BLaER1 (cell line): ENCODE measurements around the gene NEUROD2.
A peak's percentile ranks its signal among the peaks of the same experiment; 100 is the strongest.

Experiments
- H3K27ac ChIP-seq: shearing (Covaris generic); formaldehyde crosslinking; 2 replicates; pipeline ENCODE4 v1.8.1; 2022
- H3K27me3 ChIP-seq: shearing (Covaris generic); formaldehyde crosslinking; 2 replicates; pipeline ENCODE4 v1.8.1; 2022
- H3K36me3 ChIP-seq: shearing (Covaris generic); formaldehyde crosslinking; 2 replicates; pipeline ENCODE4 v1.8.1; 2022
- H3K4me1 ChIP-seq: shearing (Covaris generic); formaldehyde crosslinking; 2 replicates; pipeline ENCODE4 v1.8.1; 2022
- H3K4me2 ChIP-seq: shearing (Covaris generic); formaldehyde crosslinking; 2 replicates; pipeline ENCODE4 v1.8.1; 2022
- H3K4me3 ChIP-seq: shearing (Covaris generic); formaldehyde crosslinking; 2 replicates; pipeline ENCODE4 v1.8.1; 2022
- H3K9ac ChIP-seq: shearing (Covaris generic); formaldehyde crosslinking; 2 replicates; pipeline ENCODE4 v1.8.1; 2022
- H3K9me3 ChIP-seq: shearing (Covaris generic); formaldehyde crosslinking; 2 replicates; pipeline ENCODE4 v1.8.1; 2022
- H4K20me1 ChIP-seq: shearing (Covaris generic); formaldehyde crosslinking; 2 replicates; pipeline ENCODE4 v1.8.1; 2022
- Cebpa-rat ChIP-seq: shearing (Covaris generic); IDR thresholded peaks from 2 replicates; pipeline ENCODE4 v1.8.1; 2022

Gene NEUROD2

DNA sequence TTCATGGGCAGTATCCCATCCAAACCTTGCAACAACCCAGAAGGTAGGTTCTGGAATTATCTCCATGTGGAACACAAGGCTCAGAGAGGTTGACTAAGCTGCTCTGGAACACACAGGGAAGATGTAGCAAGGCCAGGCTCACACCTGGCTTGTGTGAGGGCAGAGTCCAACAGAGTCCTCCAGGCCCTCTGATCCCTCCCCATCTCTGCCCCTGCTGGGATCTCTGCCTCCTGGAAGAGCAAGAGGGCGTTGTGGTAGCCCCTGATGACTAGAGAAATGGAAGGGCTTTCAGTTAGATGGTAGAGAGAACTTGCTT lies 12.0 kb upstream of the NEUROD2 start:
- H3K4me2 ChIP-seq = peak overlapping the region; percentile 94

DNA sequence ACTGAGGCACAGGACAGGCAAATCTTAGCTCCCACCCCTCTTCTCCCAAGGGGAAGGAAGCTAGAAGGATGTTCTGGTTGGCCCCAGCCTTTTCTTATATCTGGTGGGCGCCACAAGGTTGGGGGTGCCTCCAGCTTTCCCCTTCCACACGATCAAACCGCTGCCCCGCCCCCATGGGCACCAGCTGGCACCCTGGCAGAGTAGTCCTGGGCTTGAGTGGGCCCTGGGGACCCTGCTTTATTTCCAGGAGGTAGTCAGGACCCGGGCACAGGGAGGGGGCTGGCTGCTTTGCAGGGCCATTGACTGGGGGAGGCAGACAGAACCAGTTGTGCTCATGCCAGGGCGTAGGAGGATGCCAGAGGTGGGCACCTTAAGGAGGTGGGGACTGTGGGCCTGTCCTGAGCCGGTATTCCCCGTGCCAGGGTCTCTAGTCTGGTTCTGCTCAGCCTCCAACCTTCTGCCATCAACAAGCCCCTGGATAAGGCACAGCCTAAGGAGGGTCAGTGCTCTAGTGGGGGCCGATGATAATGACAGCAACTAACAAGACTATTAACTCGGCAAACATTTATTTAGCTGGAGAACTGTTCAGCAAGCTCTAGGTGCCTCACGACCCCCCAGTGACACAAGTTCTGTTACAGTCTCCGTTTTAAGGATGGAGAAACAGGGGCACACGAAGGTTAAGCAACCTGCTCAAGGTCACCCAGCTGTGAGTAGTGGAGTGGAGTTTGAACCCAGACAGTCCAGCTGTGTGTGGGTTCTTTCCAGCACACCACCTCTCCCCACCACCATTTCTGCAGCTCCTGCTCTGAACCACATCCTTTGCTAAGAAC lies 11.5 kb upstream of the NEUROD2 start:
- Histone ChIP-seq H4K20me1 (no peaks in the 10 kb centered on the region), H3K9me3 (no peaks in the 10 kb centered on the region), H3K4me1 (peaks cover 54% of the 10 kb centered on the region), H3K27ac (peak overlapping the region; percentile 67), H3K27me3 (no peaks in the 10 kb centered on the region), H3K36me3 (no peaks in the 10 kb centered on the region), H3K9ac (peak overlapping the region; percentile 79), H3K4me3 (peak overlapping the region; percentile 68), H3K4me2 (peak overlapping the region; percentile 94)
- TF ChIP-seq Cebpa-rat = no peak

More for the DNA sequence above, 12.0 kb upstream of the NEUROD2 start:
- H3K9ac ChIP-seq = no peak overlapping the region; the same call in 1 of the 2 replicates
- H3K36me3 ChIP-seq = no peaks in the 10 kb centered on the region
- no peak overlapping the region for H3K4me3 ChIP-seq
- no peak overlapping the region for H3K27ac ChIP-seq
- no peaks in the 10 kb centered on the region for H4K20me1 ChIP-seq
- peaks cover 54% of the 10 kb centered on the region for H3K4me1 ChIP-seq
- H3K9me3 ChIP-seq = no peaks in the 10 kb centered on the region
- no peak for TF ChIP-seq Cebpa-rat
- H3K27me3 ChIP-seq = peaks cover 1% of the 10 kb centered on the region; the same call in 1 of the 2 replicates

DNA sequence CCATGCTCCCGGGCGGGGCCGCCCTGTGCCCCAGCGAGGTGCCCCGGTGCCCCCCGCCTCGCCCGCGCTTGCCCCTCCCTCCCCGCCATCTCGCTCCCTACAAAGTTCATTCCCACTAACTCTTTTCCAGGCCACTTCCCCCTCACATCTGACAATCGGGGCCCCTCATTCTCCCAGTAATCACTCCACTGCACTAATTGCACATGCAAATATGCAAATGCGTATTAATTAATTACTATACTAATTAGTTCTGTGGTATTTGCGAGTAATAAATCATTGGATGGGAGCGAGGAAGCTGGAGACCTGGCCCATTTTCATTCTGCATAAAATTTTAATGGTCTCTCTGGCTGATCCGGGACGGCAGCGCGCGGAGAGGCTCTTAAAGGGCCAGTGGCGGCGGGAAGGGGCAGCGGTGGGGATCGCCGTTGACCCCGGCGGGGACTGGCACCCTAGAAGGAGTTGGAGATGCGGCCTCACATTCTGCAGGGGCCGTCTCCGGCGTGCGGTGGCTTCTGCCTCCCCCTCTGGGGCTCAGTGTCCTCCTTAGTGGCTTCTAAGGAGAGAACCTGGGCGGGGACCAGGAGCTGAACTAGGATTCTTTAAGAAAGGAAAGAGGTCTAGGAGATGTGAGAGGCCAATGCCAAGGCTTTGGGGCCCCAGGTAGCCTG lies 10.7 kb upstream of the NEUROD2 start:
- Histone ChIP-seq H3K27ac (peak overlapping the region; percentile 67), H3K36me3 (no peaks in the 10 kb centered on the region), H3K9me3 (no peaks in the 10 kb centered on the region), H3K27me3 (no peaks in the 10 kb centered on the region), H4K20me1 (no peaks in the 10 kb centered on the region), H3K9ac (peak overlapping the region; percentile 79), H3K4me1 (peaks cover 48% of the 10 kb centered on the region), H3K4me3 (peak overlapping the region; percentile 68), H3K4me2 (peak overlapping the region; percentile 94)
- no peak for TF ChIP-seq Cebpa-rat

DNA sequence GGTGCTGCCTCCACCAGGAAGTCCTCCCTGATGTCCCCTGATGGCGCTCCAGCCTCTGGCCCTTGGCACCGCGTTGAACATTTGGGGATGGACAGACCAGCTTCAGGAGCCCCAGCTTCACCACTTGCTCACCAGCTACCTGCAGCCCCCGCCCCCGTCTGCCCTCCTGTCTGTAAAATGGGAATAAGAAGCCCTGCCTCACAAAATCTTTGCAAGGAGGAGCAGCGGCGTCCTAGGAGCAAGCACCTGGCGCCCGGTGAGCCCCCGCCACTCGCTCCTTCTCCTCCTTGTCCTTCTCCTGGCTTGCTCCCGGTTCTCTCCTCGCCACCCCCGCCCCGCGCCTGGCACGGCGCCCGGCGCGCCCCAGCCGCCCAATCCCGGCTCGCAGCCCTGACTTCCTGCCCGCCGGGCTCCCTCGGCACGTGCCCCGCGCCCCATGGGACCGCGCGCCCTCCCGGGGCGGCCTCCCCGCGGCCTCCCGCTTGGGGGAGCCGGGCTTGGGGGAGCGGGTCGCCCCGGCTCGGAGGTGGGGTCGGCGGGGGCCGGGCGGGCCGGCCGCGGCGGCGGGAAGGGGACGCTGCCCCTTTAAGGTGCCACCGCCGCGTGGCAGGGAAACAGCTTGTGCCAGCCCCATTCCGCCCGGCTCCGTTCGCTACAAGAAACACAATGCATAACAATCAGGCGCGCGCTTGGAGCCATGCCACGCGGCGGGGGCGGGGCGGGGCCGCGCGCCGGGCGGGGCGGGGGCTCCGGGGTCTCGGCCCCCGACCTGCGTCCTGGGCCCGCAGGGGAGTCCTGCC lies 9.9 kb upstream of the NEUROD2 start:
- peak overlapping the region; percentile 82 for H3K27ac ChIP-seq
- H3K9ac ChIP-seq = peak overlapping the region; percentile 79
- H3K36me3 ChIP-seq = no peaks in the 10 kb centered on the region

DNA sequence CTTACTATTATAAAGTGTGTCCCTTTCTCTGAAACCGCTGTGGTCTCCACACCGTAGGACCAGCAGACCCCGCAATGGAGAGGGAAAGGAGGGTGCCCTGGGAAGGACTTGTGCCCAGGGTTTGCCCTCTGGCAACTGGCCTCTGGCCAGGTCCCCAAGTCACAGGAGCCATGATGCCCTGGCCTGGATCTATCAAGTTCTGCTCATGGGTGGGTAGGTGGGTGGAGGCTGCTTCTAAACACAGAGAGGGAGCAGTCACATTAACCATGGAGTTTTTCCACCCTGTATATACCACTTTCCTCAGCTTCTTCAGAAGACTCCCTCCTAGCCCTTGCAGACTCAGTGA lies 9.4 kb upstream of the NEUROD2 start:
- no peaks in the 10 kb centered on the region for H3K36me3 ChIP-seq
- H3K4me2 ChIP-seq = peak overlapping the region; percentile 94
- H3K4me3 ChIP-seq = peak overlapping the region; percentile 68; the same call in 1 of the 2 replicates
- H3K27me3 ChIP-seq = no peaks in the 10 kb centered on the region
- TF ChIP-seq Cebpa-rat = no peak
- peak overlapping the region; percentile 82; the same call in 1 of the 2 replicates for H3K27ac ChIP-seq
- H3K4me1 ChIP-seq = peaks cover 38% of the 10 kb centered on the region
- H3K9ac ChIP-seq = no peak overlapping the region
- no peaks in the 10 kb centered on the region for H3K9me3 ChIP-seq
- no peaks in the 10 kb centered on the region for H4K20me1 ChIP-seq

More for the DNA sequence above, 9.9 kb upstream of the NEUROD2 start:
- peak overlapping the region; percentile 68 for H3K4me3 ChIP-seq
- no peak for TF ChIP-seq Cebpa-rat
- H3K4me2 ChIP-seq = peak overlapping the region; percentile 94
- H3K27me3 ChIP-seq = no peaks in the 10 kb centered on the region
- H3K9me3 ChIP-seq = no peaks in the 10 kb centered on the region
- peaks cover 43% of the 10 kb centered on the region for H3K4me1 ChIP-seq
- H4K20me1 ChIP-seq = no peaks in the 10 kb centered on the region

DNA sequence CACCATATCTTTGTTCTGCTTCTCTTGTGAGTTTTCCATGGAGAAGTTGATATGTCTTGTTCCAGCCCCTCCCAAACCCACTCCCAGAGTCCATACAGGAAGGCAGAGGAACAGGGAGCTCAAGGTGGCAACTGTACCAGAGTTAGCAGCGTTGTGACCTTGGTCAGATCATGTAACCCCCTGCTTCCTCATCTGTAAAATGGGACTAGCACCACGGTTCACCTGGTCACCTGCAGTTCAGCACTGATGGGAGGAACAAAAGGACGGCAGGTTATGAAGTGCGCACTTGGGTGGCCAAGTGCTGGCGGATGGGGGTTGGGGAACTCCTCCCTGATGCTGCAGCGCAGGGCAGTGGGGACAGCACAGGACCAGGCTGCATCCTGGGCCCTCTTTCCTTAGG lies 7.7 kb upstream of the NEUROD2 start:
- TF ChIP-seq Cebpa-rat = no peak
- no peak overlapping the region for H3K27ac ChIP-seq
- H3K4me3 ChIP-seq = no peak overlapping the region
- H3K27me3 ChIP-seq = no peaks in the 10 kb centered on the region; the same call in 1 of the 2 replicates
- H3K9ac ChIP-seq = no peak overlapping the region
- H3K9me3 ChIP-seq = no peaks in the 10 kb centered on the region
- H3K36me3 ChIP-seq = no peaks in the 10 kb centered on the region
- no peaks in the 10 kb centered on the region for H4K20me1 ChIP-seq
- no peak overlapping the region for H3K4me2 ChIP-seq
- H3K4me1 ChIP-seq = peaks cover 25% of the 10 kb centered on the region

DNA sequence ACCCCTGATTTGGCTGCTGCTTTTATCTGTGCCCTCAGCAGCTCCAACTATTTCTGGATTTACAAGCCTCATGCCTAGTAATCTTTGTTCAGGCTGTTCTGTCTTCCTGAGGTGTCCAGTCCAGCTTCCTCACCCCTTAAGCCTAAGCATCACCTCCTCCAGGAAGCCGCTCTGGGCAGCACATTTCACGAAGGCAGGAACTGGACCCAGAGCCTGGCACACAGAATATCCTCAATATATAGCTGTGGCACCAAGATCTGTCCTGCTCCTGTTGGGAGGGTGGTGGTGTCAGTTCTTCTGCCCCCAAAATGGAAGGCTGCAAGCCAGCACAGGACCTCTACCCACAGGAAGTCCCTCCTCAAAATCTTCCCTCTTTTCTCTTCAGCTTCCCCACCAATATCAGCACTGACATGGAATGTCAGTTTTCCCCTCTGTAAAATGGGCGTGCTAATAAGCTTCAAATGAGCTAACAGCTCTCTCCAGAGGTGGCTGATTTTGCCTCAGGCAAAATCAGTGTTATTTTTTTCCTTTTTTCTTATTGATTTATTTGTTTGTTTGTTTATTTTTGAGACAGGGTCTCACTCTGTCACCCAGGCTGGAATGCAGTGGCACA lies 6.9 kb upstream of the NEUROD2 start:
- no peak overlapping the region for H3K9ac ChIP-seq
- no peak overlapping the region for H3K27ac ChIP-seq
- no peaks in the 10 kb centered on the region for H3K9me3 ChIP-seq
- H3K27me3 ChIP-seq = peaks cover 5% of the 10 kb centered on the region
- no peak overlapping the region for H3K4me2 ChIP-seq
- TF ChIP-seq Cebpa-rat = no peak
- peaks cover 22% of the 10 kb centered on the region for H3K4me1 ChIP-seq
- no peaks in the 10 kb centered on the region for H3K36me3 ChIP-seq
- no peaks in the 10 kb centered on the region for H4K20me1 ChIP-seq
- no peak overlapping the region for H3K4me3 ChIP-seq

DNA sequence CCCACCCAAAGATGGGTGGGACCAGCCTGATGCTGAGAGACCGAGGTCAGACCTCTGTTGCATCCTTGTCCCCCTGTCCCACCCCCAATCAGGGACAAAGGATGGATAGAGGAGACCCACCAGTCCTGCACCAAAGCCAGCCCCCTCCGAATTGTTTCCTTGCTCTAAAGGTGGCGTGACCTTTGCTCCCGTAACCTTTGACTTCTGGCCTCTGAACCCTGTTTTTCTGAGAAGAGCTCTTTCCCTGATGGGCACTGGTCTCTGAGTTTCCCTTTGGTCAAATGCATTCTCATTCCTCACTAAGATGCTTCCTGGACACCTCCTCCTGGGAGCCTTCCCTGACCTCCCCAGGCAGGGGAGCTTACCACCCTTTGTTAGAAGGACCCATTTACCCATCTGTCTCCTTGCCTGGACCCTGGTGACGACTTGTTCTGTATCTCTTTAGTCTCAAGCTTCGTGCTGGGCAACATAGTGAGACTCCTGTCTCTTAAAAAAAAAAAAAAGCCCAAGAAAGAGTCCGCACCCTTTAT lies 5.3 kb upstream of the NEUROD2 start:
- H3K4me1 ChIP-seq = peaks cover 8% of the 10 kb centered on the region; the same call in 1 of the 2 replicates
- H3K9me3 ChIP-seq = no peaks in the 10 kb centered on the region
- no peak overlapping the region for H3K27ac ChIP-seq
- H3K27me3 ChIP-seq = peaks cover 21% of the 10 kb centered on the region
- no peak overlapping the region for H3K9ac ChIP-seq
- H4K20me1 ChIP-seq = no peaks in the 10 kb centered on the region
- no peaks in the 10 kb centered on the region for H3K36me3 ChIP-seq
- no peak overlapping the region for H3K4me3 ChIP-seq
- TF ChIP-seq Cebpa-rat = no peak
- H3K4me2 ChIP-seq = no peak overlapping the region

DNA sequence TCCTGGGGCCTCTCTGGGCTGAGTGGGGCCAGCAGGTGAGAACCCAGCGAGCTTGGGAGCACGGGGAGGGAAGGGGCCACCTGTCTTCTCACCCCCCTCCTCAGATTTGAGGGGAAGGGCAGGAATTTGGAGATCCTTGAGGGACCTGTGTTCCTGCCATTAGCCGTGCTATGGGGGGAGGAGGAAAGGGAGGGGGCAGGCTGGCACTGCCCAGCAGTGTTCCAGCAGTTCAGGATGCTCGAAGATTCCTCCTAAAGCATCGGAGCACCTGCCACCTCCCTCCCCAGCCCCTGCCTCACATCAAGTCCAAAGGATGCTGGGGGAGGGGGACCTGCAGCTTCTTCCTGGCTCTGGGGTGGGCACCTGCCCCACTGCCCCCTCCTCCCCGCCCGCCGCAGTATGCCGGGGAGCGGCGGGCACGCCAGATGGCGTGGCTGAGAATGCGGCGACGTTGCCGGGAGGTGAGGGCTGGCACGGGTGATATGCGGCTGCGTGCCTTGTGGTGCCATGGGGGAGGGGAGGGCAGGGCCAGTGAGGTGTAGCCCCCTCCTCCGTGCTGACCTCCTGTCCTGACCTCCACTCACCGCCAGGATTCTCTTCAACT lies 4.7 kb upstream of the NEUROD2 start:
- peaks cover 27% of the 10 kb centered on the region for H3K27me3 ChIP-seq

More for the DNA sequence above, 4.7 kb upstream of the NEUROD2 start:
- no peaks in the 10 kb centered on the region for H3K36me3 ChIP-seq
- no peak overlapping the region for H3K4me2 ChIP-seq
- TF ChIP-seq Cebpa-rat = no peak
- H3K9ac ChIP-seq = no peak overlapping the region
- no peaks in the 10 kb centered on the region for H3K9me3 ChIP-seq
- H4K20me1 ChIP-seq = peaks cover under 1% of the 10 kb centered on the region; the same call in 1 of the 2 replicates
- peaks cover 6% of the 10 kb centered on the region; the same call in 1 of the 2 replicates for H3K4me1 ChIP-seq
- H3K27ac ChIP-seq = no peak overlapping the region
- no peak overlapping the region for H3K4me3 ChIP-seq
